ENCODE data around the gene DUSP1. TPM values are rescaled to one million over a fixed set of nuclear protein-coding genes. Genes with fewer than 3 reads are reported as not detected.

Gene DUSP1
- total RNA-seq, 1 donor from 2014 or later = 9.7 TPM

GRCh38 chr5:172733131-172733973 lies 37.6 kb downstream of the DUSP1 start:
- H3K36me3 Mint-ChIP-seq (ENCODE audit: low read depth) = no peaks in the 10 kb centered on the region
- H3K27me3 Mint-ChIP-seq (ENCODE audit: low read depth) = no peaks in the 10 kb centered on the region
- intact Hi-C loops (cut with micrococcal nuclease) = no loop called here
- no peaks in the 10 kb centered on the region for H3K4me1 Mint-ChIP-seq (ENCODE audit: low read depth)
- no peaks in the 10 kb centered on the region for H3K9me3 Mint-ChIP-seq
- no peak overlapping the region for H3K4me3 Mint-ChIP-seq (ENCODE audit: low read depth)
- no peak for DNase-seq (ENCODE audit: low spot score)
- no peak overlapping the region for H3K27ac Mint-ChIP-seq

GRCh38 chr5:172732201-172732865 lies 38.7 kb downstream of the DUSP1 start:
- no peaks in the 10 kb centered on the region for H3K36me3 Mint-ChIP-seq (ENCODE audit: low read depth)
- DNase-seq (ENCODE audit: low spot score) = no peak
- no peak overlapping the region for H3K27ac Mint-ChIP-seq
- no peaks in the 10 kb centered on the region for H3K4me1 Mint-ChIP-seq (ENCODE audit: low read depth)
- no peak overlapping the region for H3K4me3 Mint-ChIP-seq (ENCODE audit: low read depth)
- H3K27me3 Mint-ChIP-seq (ENCODE audit: low read depth) = no peaks in the 10 kb centered on the region
- no peaks in the 10 kb centered on the region for H3K9me3 Mint-ChIP-seq
- intact Hi-C loops (cut with micrococcal nuclease) = no loop called here

- intact Hi-C loops (cut with micrococcal nuclease) = no loop called here
- no peaks in the 10 kb centered on the region for H3K9me3 Mint-ChIP-seq
Measured at GRCh38 chr5:172731680-172732074, 39.3 kb downstream of the DUSP1 start.

GRCh38 chr5:172730981-172731679 lies 39.9 kb downstream of the DUSP1 start:
- DNase-seq (ENCODE audit: low spot score) = no peak
- no peaks in the 10 kb centered on the region for H3K36me3 Mint-ChIP-seq (ENCODE audit: low read depth)
- no peaks in the 10 kb centered on the region for H3K9me3 Mint-ChIP-seq
- H3K27me3 Mint-ChIP-seq (ENCODE audit: low read depth) = no peaks in the 10 kb centered on the region
- intact Hi-C loops (cut with micrococcal nuclease) = no loop called here
- H3K4me3 Mint-ChIP-seq (ENCODE audit: low read depth) = no peak overlapping the region
- H3K27ac Mint-ChIP-seq = no peak overlapping the region
- no peaks in the 10 kb centered on the region for H3K4me1 Mint-ChIP-seq (ENCODE audit: low read depth)

More at GRCh38 chr5:172731680-172732074, 39.3 kb downstream of the DUSP1 start:
- DNase-seq (ENCODE audit: low spot score) = no peak
- Mint-ChIP-seq H3K4me3 (ENCODE audit: low read depth) (no peak overlapping the region), H3K4me1 (ENCODE audit: low read depth) (no peaks in the 10 kb centered on the region), H3K27me3 (ENCODE audit: low read depth) (no peaks in the 10 kb centered on the region), H3K36me3 (ENCODE audit: low read depth) (no peaks in the 10 kb centered on the region), H3K27ac (no peak overlapping the region)

GRCh38 chr5:172730222-172730621 lies 40.8 kb downstream of the DUSP1 start:
- DNase-seq (ENCODE audit: low spot score) = no peak
- no peak overlapping the region for H3K27ac Mint-ChIP-seq
- no peaks in the 10 kb centered on the region for H3K9me3 Mint-ChIP-seq
- H3K36me3 Mint-ChIP-seq (ENCODE audit: low read depth) = no peaks in the 10 kb centered on the region
- no peaks in the 10 kb centered on the region for H3K27me3 Mint-ChIP-seq (ENCODE audit: low read depth)
- intact Hi-C loops (cut with micrococcal nuclease) = no loop called here
- H3K4me3 Mint-ChIP-seq (ENCODE audit: low read depth) = no peak overlapping the region
- no peaks in the 10 kb centered on the region for H3K4me1 Mint-ChIP-seq (ENCODE audit: low read depth)

GRCh38 chr5:172729588-172729987 lies 41.4 kb downstream of the DUSP1 start:
- Mint-ChIP-seq H3K36me3 (ENCODE audit: low read depth) (no peaks in the 10 kb centered on the region), H3K9me3 (no peaks in the 10 kb centered on the region), H3K4me1 (ENCODE audit: low read depth) (no peaks in the 10 kb centered on the region), H3K27me3 (ENCODE audit: low read depth) (no peaks in the 10 kb centered on the region), H3K27ac (no peak overlapping the region), H3K4me3 (ENCODE audit: low read depth) (no peak overlapping the region)
- intact Hi-C loops (cut with micrococcal nuclease) = no loop called here
- DNase-seq (ENCODE audit: low spot score) = no peak

GRCh38 chr5:172728481-172729241 lies 42.3 kb downstream of the DUSP1 start:
- Mint-ChIP-seq H3K4me3 (ENCODE audit: low read depth) (no peak overlapping the region), H3K36me3 (ENCODE audit: low read depth) (no peaks in the 10 kb centered on the region), H3K27ac (no peak overlapping the region), H3K9me3 (no peaks in the 10 kb centered on the region), H3K4me1 (ENCODE audit: low read depth) (no peaks in the 10 kb centered on the region), H3K27me3 (ENCODE audit: low read depth) (no peaks in the 10 kb centered on the region)
- intact Hi-C loops (cut with micrococcal nuclease) = no loop called here
- no peak for DNase-seq (ENCODE audit: low spot score)

GRCh38 chr5:172727551-172727950 lies 43.4 kb downstream of the DUSP1 start:
- Mint-ChIP-seq H3K27me3 (ENCODE audit: low read depth) (no peaks in the 10 kb centered on the region), H3K4me3 (ENCODE audit: low read depth) (no peak overlapping the region), H3K9me3 (no peaks in the 10 kb centered on the region), H3K27ac (no peak overlapping the region), H3K4me1 (ENCODE audit: low read depth) (peaks cover under 1% of the 10 kb centered on the region), H3K36me3 (ENCODE audit: low read depth) (no peaks in the 10 kb centered on the region)
- no peak for DNase-seq (ENCODE audit: low spot score)
- intact Hi-C loops (cut with micrococcal nuclease) = no loop called here

GRCh38 chr5:172726966-172727365 lies 44.0 kb downstream of the DUSP1 start:
- Mint-ChIP-seq H3K4me3 (ENCODE audit: low read depth) (no peak overlapping the region), H3K36me3 (ENCODE audit: low read depth) (no peaks in the 10 kb centered on the region), H3K9me3 (no peaks in the 10 kb centered on the region), H3K27ac (no peak overlapping the region), H3K4me1 (ENCODE audit: low read depth) (peaks cover 4% of the 10 kb centered on the region), H3K27me3 (ENCODE audit: low read depth) (no peaks in the 10 kb centered on the region)
- no peak for DNase-seq (ENCODE audit: low spot score)
- intact Hi-C loops (cut with micrococcal nuclease) = no loop called here

GRCh38 chr5:172725785-172726184 lies 45.2 kb downstream of the DUSP1 start:
- Mint-ChIP-seq H3K4me3 (ENCODE audit: low read depth) (no peak overlapping the region), H3K9me3 (no peaks in the 10 kb centered on the region), H3K36me3 (ENCODE audit: low read depth) (no peaks in the 10 kb centered on the region), H3K27me3 (ENCODE audit: low read depth) (no peaks in the 10 kb centered on the region), H3K4me1 (ENCODE audit: low read depth) (peaks cover 4% of the 10 kb centered on the region), H3K27ac (no peak overlapping the region)
- intact Hi-C loops (cut with micrococcal nuclease) = no loop called here
- DNase-seq (ENCODE audit: low spot score) = no peak

- H3K4me1 Mint-ChIP-seq (ENCODE audit: low read depth) = peaks cover 4% of the 10 kb centered on the region
- no peak overlapping the region for H3K27ac Mint-ChIP-seq
Measured at GRCh38 chr5:172725273-172725672, 45.7 kb downstream of the DUSP1 start.

GRCh38 chr5:172724242-172725183 lies 46.5 kb downstream of the DUSP1 start:
- Mint-ChIP-seq H3K4me3 (ENCODE audit: low read depth) (no peak overlapping the region), H3K4me1 (ENCODE audit: low read depth) (peaks cover 4% of the 10 kb centered on the region), H3K9me3 (no peaks in the 10 kb centered on the region), H3K27ac (no peak overlapping the region), H3K27me3 (ENCODE audit: low read depth) (no peaks in the 10 kb centered on the region), H3K36me3 (ENCODE audit: low read depth) (no peaks in the 10 kb centered on the region)
- intact Hi-C loops (cut with micrococcal nuclease) = no loop called here
- no peak for DNase-seq (ENCODE audit: low spot score)

More at GRCh38 chr5:172725273-172725672, 45.7 kb downstream of the DUSP1 start:
- H3K36me3 Mint-ChIP-seq (ENCODE audit: low read depth) = no peaks in the 10 kb centered on the region
- intact Hi-C loops (cut with micrococcal nuclease) = no loop called here
- H3K4me3 Mint-ChIP-seq (ENCODE audit: low read depth) = no peak overlapping the region
- no peaks in the 10 kb centered on the region for H3K9me3 Mint-ChIP-seq
- no peaks in the 10 kb centered on the region for H3K27me3 Mint-ChIP-seq (ENCODE audit: low read depth)
- no peak for DNase-seq (ENCODE audit: low spot score)
